OCI-LY7 (cell line): ENCODE data around the gene PITPNM1. TPM values are rescaled to one million over a fixed set of nuclear protein-coding genes. Genes with fewer than 3 reads are reported as not detected.

Experiments used
- BruUV-seq: library from RNA; stranded (reverse); fragments of 400-500 nt; replicated peaks from 2 replicates; lab custom pipeline; 2021; lab: Mats Ljungman, UMichigan
- CTCF ChIA-PET: fragments of 300-600 bp; sonication (Branson Sonifier 250); formaldehyde crosslinking; loops from one replicate; lab custom pipeline; 2022; ENCODE audit warnings: antibody characterized with exemption; ENCODE audit not compliant: unreplicated experiment; lab: Charles Lee
- POLR2A ChIA-PET: fragments of 300-600 bp; sonication (Branson Sonifier 250); formaldehyde crosslinking; loops from one replicate; lab custom pipeline; 2022; ENCODE audit warnings: antibody characterized with exemption; lab: Charles Lee
- DNase-seq: peaks from one replicate; pipeline ENCODE4 v3.0.0-alpha.2; 2015; ENCODE audit warnings: low spot score
- H2AFZ ChIP-seq: fragments of 200-600 bp; sonication (generic), shearing (Covaris generic); 2 replicates; pipeline ENCODE4 v1.6.1; 2014; ENCODE audit warnings: mild to moderate bottlenecking, antibody characterized with exemption, low read length, moderate library complexity
- H3K27ac ChIP-seq: fragments of 200-600 bp; sonication (generic); 2 replicates; pipeline ENCODE4 v1.5.1; 2014; ENCODE audit warnings: mixed run types, low read depth, mild to moderate bottlenecking, moderate library complexity, low read length, inconsistent platforms; ENCODE audit not compliant: poor library complexity, severe bottlenecking
- H3K36me3 ChIP-seq: fragments of 200-600 bp; sonication (generic); 2 replicates; pipeline ENCODE4 v1.6.1; 2014; ENCODE audit warnings: mild to moderate bottlenecking, antibody characterized with exemption, low read length, moderate library complexity, mixed read lengths; ENCODE audit not compliant: insufficient read depth
- H3K4me1 ChIP-seq: fragments of 200-600 bp; sonication (generic); 2 replicates; pipeline ENCODE4 v1.5.1; 2014; ENCODE audit warnings: mild to moderate bottlenecking, low read length; ENCODE audit not compliant: insufficient read depth, poor library complexity, severe bottlenecking
- H3K4me2 ChIP-seq: fragments of 200-600 bp; sonication (generic); 2 replicates; pipeline ENCODE4 v1.6.1; 2014; ENCODE audit warnings: mild to moderate bottlenecking, low read length
- H3K4me3 ChIP-seq: fragments of 200-600 bp; sonication (generic); 2 replicates; pipeline ENCODE4 v1.5.1; 2014; ENCODE audit warnings: mild to moderate bottlenecking, low read depth, low read length; ENCODE audit not compliant: poor library complexity, severe bottlenecking
- H3K79me2 ChIP-seq: fragments of 200-600 bp; sonication (generic); 2 replicates; pipeline ENCODE4 v1.6.1; 2016; ENCODE audit warnings: low read depth, mild to moderate bottlenecking, low read length, moderate library complexity, mixed read lengths; ENCODE audit not compliant: insufficient read depth
- H3K9me2 ChIP-seq: fragments of 200-600 bp; sonication (generic); 2 replicates; pipeline ENCODE4 v1.6.1; 2016; ENCODE audit warnings: mild to moderate bottlenecking, low read length, mixed read lengths; ENCODE audit not compliant: insufficient read depth
- H3K9me3 ChIP-seq: fragments of 200-600 bp; sonication (generic); 2 replicates; pipeline ENCODE4 v1.6.1; 2014; ENCODE audit warnings: mild to moderate bottlenecking, mixed run types, low read length, mixed read lengths
- H4K20me1 ChIP-seq: fragments of 200-600 bp; sonication (generic); 2 replicates; pipeline ENCODE4 v1.6.1; 2014; ENCODE audit warnings: mild to moderate bottlenecking, antibody characterized with exemption, low read length, moderate library complexity, mixed read lengths; ENCODE audit not compliant: insufficient read depth
- EZH2phosphoT487 ChIP-seq: fragments of 200-600 bp; sonication (generic); IDR thresholded peaks from 2 replicates; pipeline ENCODE4 v1.6.1; 2018; ENCODE audit warnings: low read depth, borderline replicate concordance, mild to moderate bottlenecking, mixed run types, antibody characterized with exemption, low read length, moderate library complexity, mixed read lengths
- intact Hi-C: fragments of 100-400 bp; cut with micrococcal nuclease; formaldehyde crosslinking; loops from one replicate; pipeline ENCODE4 v1.10.0; 2022; ENCODE audit not compliant: unreplicated experiment
- total RNA-seq, 2 experiments: library from RNA; depleted of rRNA in 1 of 2; stranded (reverse); fragments of >200 nt in 1 of 2; shearing (Covaris generic) in 1 of 2; gene quantifications; 2 replicates each; pipeline ENCODE4 v1.2.3, GENCODE V29; 2014 to 2022
- TF ChIP-seq, protein P1 (sequence below): fragments of 200-600 bp; sonication (generic); conservative IDR thresholded peaks from 2 replicates; pipeline ENCODE4 v1.5.1; 2014; ENCODE audit warnings: mild to moderate bottlenecking, antibody characterized with exemption, low read length, moderate library complexity, mixed read lengths

Gene PITPNM1
- total RNA-seq, 2 experiments from 2014 or later: 37.2 to 51.3 TPM

- CTCF ChIA-PET: no interaction called here
- Histone ChIP-seq H3K79me2 (no peaks in the 10 kb centered on the region), H3K4me3 (no peak overlapping the region), H4K20me1 (no peaks in the 10 kb centered on the region), H3K4me1 (no peaks in the 10 kb centered on the region), H3K9me2 (no peaks in the 10 kb centered on the region), H2AFZ (no peak overlapping the region), H3K36me3 (no peaks in the 10 kb centered on the region), H3K27ac (no peak overlapping the region), H3K9me3 (peaks cover 17% of the 10 kb centered on the region), H3K4me2 (no peak overlapping the region)
- no TSS peak for BruUV-seq
- no peak for DNase-seq
- intact Hi-C loops: no loop called here
- TF ChIP-seq, protein P1, sequence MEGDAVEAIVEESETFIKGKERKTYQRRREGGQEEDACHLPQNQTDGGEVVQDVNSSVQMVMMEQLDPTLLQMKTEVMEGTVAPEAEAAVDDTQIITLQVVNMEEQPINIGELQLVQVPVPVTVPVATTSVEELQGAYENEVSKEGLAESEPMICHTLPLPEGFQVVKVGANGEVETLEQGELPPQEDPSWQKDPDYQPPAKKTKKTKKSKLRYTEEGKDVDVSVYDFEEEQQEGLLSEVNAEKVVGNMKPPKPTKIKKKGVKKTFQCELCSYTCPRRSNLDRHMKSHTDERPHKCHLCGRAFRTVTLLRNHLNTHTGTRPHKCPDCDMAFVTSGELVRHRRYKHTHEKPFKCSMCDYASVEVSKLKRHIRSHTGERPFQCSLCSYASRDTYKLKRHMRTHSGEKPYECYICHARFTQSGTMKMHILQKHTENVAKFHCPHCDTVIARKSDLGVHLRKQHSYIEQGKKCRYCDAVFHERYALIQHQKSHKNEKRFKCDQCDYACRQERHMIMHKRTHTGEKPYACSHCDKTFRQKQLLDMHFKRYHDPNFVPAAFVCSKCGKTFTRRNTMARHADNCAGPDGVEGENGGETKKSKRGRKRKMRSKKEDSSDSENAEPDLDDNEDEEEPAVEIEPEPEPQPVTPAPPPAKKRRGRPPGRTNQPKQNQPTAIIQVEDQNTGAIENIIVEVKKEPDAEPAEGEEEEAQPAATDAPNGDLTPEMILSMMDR: no peak
- TF ChIP-seq EZH2phosphoT487: no peak
- POLR2A ChIA-PET: interaction anchor here (0.7 kb wide), 1 partner anchor 228 kb away, joined by 4 read pairs; no protein-coding TSS in a partner anchor
Observed at GRCh38 chr11:67538823-67539505, 33.8 kb upstream of the PITPNM1 start.

DNA sequence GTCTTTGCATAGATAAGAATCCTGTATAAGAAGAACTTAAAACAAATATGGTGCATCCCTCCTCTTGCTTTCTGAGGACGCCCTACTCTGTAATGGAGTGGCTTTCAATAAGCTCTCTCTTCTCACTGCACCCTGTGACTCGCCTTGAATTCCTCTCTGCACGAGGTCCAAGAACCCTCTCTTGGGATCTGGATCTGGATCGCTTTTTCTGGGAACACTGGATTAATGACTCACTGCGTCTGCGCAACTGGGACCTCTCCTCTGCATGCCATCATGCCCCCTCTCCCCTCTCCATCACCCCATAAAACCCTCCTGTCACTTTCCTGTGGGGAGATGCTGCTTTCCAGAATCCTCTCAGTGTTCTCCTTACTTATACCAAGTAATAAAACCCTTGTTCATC lies 33.1 kb upstream of the PITPNM1 start:
- H3K36me3 ChIP-seq: no peaks in the 10 kb centered on the region
- ChIA-PET POLR2A (interaction anchor here (0.7 kb wide), 1 partner anchor 229 kb away, joined by 4 read pairs; no protein-coding TSS in a partner anchor), CTCF (no interaction called here)
- H3K9me2 ChIP-seq: no peaks in the 10 kb centered on the region
- no peak overlapping the region for H3K4me2 ChIP-seq
- DNase-seq: no peak
- no peak overlapping the region for H3K4me3 ChIP-seq
- H4K20me1 ChIP-seq: no peaks in the 10 kb centered on the region
- intact Hi-C loops: no loop called here
- BruUV-seq: no TSS peak
- H3K79me2 ChIP-seq: no peaks in the 10 kb centered on the region
- no peak overlapping the region for H2AFZ ChIP-seq
- no peak overlapping the region for H3K27ac ChIP-seq
- H3K4me1 ChIP-seq: no peaks in the 10 kb centered on the region
- H3K9me3 ChIP-seq: peaks cover 24% of the 10 kb centered on the region
- TF ChIP-seq, protein P1: no peak
- no peak for TF ChIP-seq EZH2phosphoT487

GRCh38 chr11:67535561-67535960 lies 30.4 kb upstream of the PITPNM1 start:
- TF ChIP-seq EZH2phosphoT487: no peak
- TF ChIP-seq, protein P1: no peak
- no peaks in the 10 kb centered on the region for H3K9me2 ChIP-seq
- ChIA-PET POLR2A (no interaction called here), CTCF (no interaction called here)
- intact Hi-C loops: no loop called here
- no peak overlapping the region for H3K27ac ChIP-seq
- no peak overlapping the region for H3K4me3 ChIP-seq
- no peak for DNase-seq
- H2AFZ ChIP-seq: no peak overlapping the region
- H3K36me3 ChIP-seq: no peaks in the 10 kb centered on the region
- no peak overlapping the region for H3K4me2 ChIP-seq
- no TSS peak for BruUV-seq
- no peaks in the 10 kb centered on the region for H3K79me2 ChIP-seq
- H3K4me1 ChIP-seq: no peaks in the 10 kb centered on the region
- H3K9me3 ChIP-seq: peaks cover 27% of the 10 kb centered on the region
- H4K20me1 ChIP-seq: no peaks in the 10 kb centered on the region
